Measurements from ENCODE around the gene PCBP3. TPM values are rescaled to one million over a fixed set of nuclear protein-coding genes. Genes with fewer than 3 reads are reported as not detected.
A peak's percentile ranks its signal among the peaks of the same experiment; 100 is the strongest.

The PCBP3 gene
- total RNA-seq, 4 donors from 2014 or later: 0.47 to 5.3 (median 1.0) TPM; not detected in 1

- Histone ChIP-seq H3K4me1 (peaks cover 0 to 23% (median 4%) of the 10 kb centered on the region in 3 donors), H3K27ac (no peak overlapping the region), H3K9me3 (no peaks in the 10 kb centered on the region), H3K36me3 (no peaks in the 10 kb centered on the region), H3K4me3 (no peak overlapping the region), H3K27me3 (peaks cover 0 to 54% (median 0%) of the 10 kb centered on the region in 4 donors)
- DNase-seq: no peak
- WGBS, 2 donors: 74 to 81% methylated on average over 6 of the region's 6 CpGs
- no peak for TF ChIP-seq POLR2A (IDR thresholded peaks at IDR 0.05)
- TF ChIP-seq CTCF (IDR thresholded peaks at IDR 0.05): no peak
- intact Hi-C loops (cut with DNase I): no loop called here
Measured at GRCh38 chr21:45877171-45877438, 233.6 kb downstream of the PCBP3 start.

GRCh38 chr21:45877821-45878469 lies 234.4 kb downstream of the PCBP3 start:
- Histone ChIP-seq H3K4me1 (peaks cover 0 to 23% (median 4%) of the 10 kb centered on the region in 3 donors), H3K4me3 (no peak overlapping the region), H3K27ac (no peak overlapping the region), H3K36me3 (no peaks in the 10 kb centered on the region), H3K9me3 (no peaks in the 10 kb centered on the region), H3K27me3 (peaks cover 0 to 52% (median 0%) of the 10 kb centered on the region in 4 donors)
- intact Hi-C loops (cut with DNase I): no loop called here
- 81 to 86% methylated on average over 4 to 6 of the region's 9 CpGs for WGBS, 2 donors
- no peak for TF ChIP-seq POLR2A (IDR thresholded peaks at IDR 0.05)
- TF ChIP-seq CTCF (IDR thresholded peaks at IDR 0.05): no peak
- no peak for DNase-seq

- DNase-seq: no peak
- WGBS, 2 donors: 27 to 37% methylated on average over 18 to 20 of the region's 29 CpGs
- Histone ChIP-seq H3K9me3 (no peaks in the 10 kb centered on the region), H3K27me3 (peaks cover 0 to 39% (median 0%) of the 10 kb centered on the region in 4 donors), H3K4me1 (peaks cover 1 to 14% (median 3%) of the 10 kb centered on the region in 3 donors), H3K27ac (no peak overlapping the region), H3K36me3 (no peaks in the 10 kb centered on the region), H3K4me3 (no peak overlapping the region)
- intact Hi-C loops (cut with DNase I): loop anchor here (10.0 kb wide), 1 partner anchor 56 kb away; no protein-coding TSS in a partner anchor
- TF ChIP-seq POLR2A (IDR thresholded peaks at IDR 0.05) (no peak), CTCF (IDR thresholded peaks at IDR 0.05) (peak; percentile 34 to 69 (median 46))
Measured at GRCh38 chr21:45880097-45881068, 236.9 kb downstream of the PCBP3 start.

GRCh38 chr21:45882645-45883044 lies 239.1 kb downstream of the PCBP3 start:
- intact Hi-C loops (cut with DNase I): loop anchor here (10.0 kb wide), 1 partner anchor 58 kb away; no protein-coding TSS in a partner anchor
- no peak overlapping the region for H3K4me3 ChIP-seq
- 79 to 81% methylated on average over 8 of the region's 8 CpGs for whole genome bisulfite sequencing, 2 donors
- TF ChIP-seq CTCF (IDR thresholded peaks at IDR 0.05): no peak
- no peak for TF ChIP-seq POLR2A (IDR thresholded peaks at IDR 0.05)
- no peaks in the 10 kb centered on the region for H3K9me3 ChIP-seq
- no peak for DNase-seq
- H3K27ac ChIP-seq: no peak overlapping the region
- H3K4me1 ChIP-seq: peaks cover 0 to 24% (median 12%) of the 10 kb centered on the region in 3 donors
- no peaks in the 10 kb centered on the region for H3K36me3 ChIP-seq
- peaks cover 0 to 19% (median 0%) of the 10 kb centered on the region in 4 donors for H3K27me3 ChIP-seq

GRCh38 chr21:45883090-45883489 lies 239.6 kb downstream of the PCBP3 start:
- 89 to 90% methylated on average over 4 of the region's 4 CpGs for WGBS, 2 donors
- no peaks in the 10 kb centered on the region for H3K36me3 ChIP-seq

More at GRCh38 chr21:45883090-45883489, 239.6 kb downstream of the PCBP3 start:
- peaks cover 0 to 25% (median 12%) of the 10 kb centered on the region in 3 donors for H3K4me1 ChIP-seq
- H3K9me3 ChIP-seq: no peaks in the 10 kb centered on the region
- H3K27ac ChIP-seq: no peak overlapping the region
- H3K4me3 ChIP-seq: no peak overlapping the region
- TF ChIP-seq CTCF (IDR thresholded peaks at IDR 0.05) (no peak), POLR2A (IDR thresholded peaks at IDR 0.05) (no peak)
- intact Hi-C loops (cut with DNase I): loop anchor here (10.0 kb wide), 1 partner anchor 58 kb away; no protein-coding TSS in a partner anchor
- DNase-seq: no peak
- H3K27me3 ChIP-seq: peaks cover 0 to 15% (median 0%) of the 10 kb centered on the region in 4 donors
